Loucy (cell line): ENCODE data around the gene TLE5.

Experiments
- CTCF ChIP-seq: fragments of 200-600 bp; sonication (generic); conservative IDR thresholded peaks from 2 replicates; pipeline ENCODE4 v1.5.1; 2014; ENCODE audit warnings: mild to moderate bottlenecking, antibody characterized with exemption, low read length
- EZH2phosphoT487 ChIP-seq: fragments of 200-600 bp; IDR thresholded peaks from 2 replicates; pipeline ENCODE4 v1.6.1; 2018; ENCODE audit warnings: antibody characterized with exemption, mild to moderate bottlenecking, moderate library complexity, borderline replicate concordance

- TF ChIP-seq CTCF (no peak), EZH2phosphoT487 (no peak)
Measured at GRCh38 chr19:3028305-3029064, 33.8 kb downstream of the TLE5 start.
